K562 (cell line): ENCODE measurements around the gene MAMDC4. TPM values are rescaled to one million over a fixed set of nuclear protein-coding genes. Genes with fewer than 3 reads are reported as not detected.

ENCODE experiments used
- ADNP ChIP-seq: fragments of 200-800 bp; sonication (Bioruptor generic); IDR thresholded peaks from 2 replicates; pipeline ENCODE4 v1.6.1; 2016; ENCODE audit warnings: missing genetic modification characterization, missing compliant biosample characterization
- BMI1 ChIP-seq: fragments of 150-350 bp; IDR thresholded peaks from 2 replicates; pipeline ENCODE4 v1.6.1; 2014; ENCODE audit warnings: low read length
- CREB1 ChIP-seq, 2 experiments: sonication (generic) in 1 of 2; formaldehyde crosslinking in 1 of 2; IDR thresholded peaks; 2 replicates each; pipeline versions ENCODE4 v1.6.1 to v1.8.0; 2012 to 2022; ENCODE audit warnings: inconsistent platforms in 1 of 2, mild to moderate bottlenecking in 1 of 2, missing genetic modification reagents in 1 of 2, moderate library complexity in 1 of 2
- E2F8 ChIP-seq: fragments of 450-650 bp; IDR thresholded peaks from 2 replicates; pipeline ENCODE4 v1.7.1; 2018; ENCODE audit warnings: mild to moderate bottlenecking, low read depth; ENCODE audit not compliant: partially characterized antibody
- EGR1 ChIP-seq: fragments of 450-650 bp; conservative IDR thresholded peaks from 2 replicates; pipeline ENCODE4 v1.6.1; 2017; ENCODE audit warnings: mild to moderate bottlenecking
- ELF2 ChIP-seq: fragments of 250-450 bp; sonication (Bioruptor Pico); IDR thresholded peaks from 2 replicates; pipeline ENCODE4 v1.5.0; 2021; ENCODE audit warnings: mild to moderate bottlenecking
- ERF ChIP-seq: fragments of 450-650 bp; formaldehyde crosslinking; IDR thresholded peaks from 2 replicates; pipeline ENCODE4 v1.4.0; 2020; ENCODE audit warnings: mild to moderate bottlenecking, mixed read lengths
- FOXP4 ChIP-seq: sonication (generic); formaldehyde crosslinking; IDR thresholded peaks from 2 replicates; pipeline ENCODE4 v1.8.0; 2022; ENCODE audit warnings: mild to moderate bottlenecking, missing genetic modification reagents, borderline replicate concordance
- GTF2A2 ChIP-seq: IDR thresholded peaks from 2 replicates; pipeline ENCODE4 v1.6.1; 2016; ENCODE audit warnings: mild to moderate bottlenecking, missing genetic modification characterization, missing compliant biosample characterization
- KLF1 ChIP-seq: fragments of 450-650 bp; IDR thresholded peaks from 2 replicates; pipeline ENCODE4 v1.6.1; 2016; ENCODE audit warnings: missing genetic modification characterization, missing compliant biosample characterization
- POLR2A ChIP-seq: fragments of 450-650 bp; conservative IDR thresholded peaks from 2 replicates; pipeline ENCODE4 v1.6.1; 2016
- RBBP5 ChIP-seq: fragments of 200-600 bp; sonication (generic); IDR thresholded peaks from 2 replicates; pipeline ENCODE4 v1.6.1; 2012; ENCODE audit warnings: borderline replicate concordance, mild to moderate bottlenecking, low read length, control low read depth, inconsistent platforms; ENCODE audit not compliant: insufficient read depth, poor library complexity, severe bottlenecking
- SMARCB1 ChIP-seq: IDR thresholded peaks from 2 replicates; pipeline ENCODE4 v1.6.1; 2011; ENCODE audit warnings: improper control_type of control experiment, low read depth; ENCODE audit not compliant: insufficient read length
- SRF ChIP-seq, 2 experiments: fragments of 250-450, 450-650 bp in 1 of 2; sonication (Bioruptor Pico) in 1 of 2; sonication (generic) in 1 of 2; formaldehyde crosslinking; IDR thresholded peaks; 2 replicates each; pipeline versions ENCODE4 v1.5.0 to v1.5.1; 2020 to 2022; ENCODE audit warnings: mild to moderate bottlenecking in 1 of 2, missing genetic modification reagents in 1 of 2
- TARDBP ChIP-seq: fragments of 450-650 bp; IDR thresholded peaks from 2 replicates; pipeline ENCODE4 v1.6.1; 2016
- U2AF1 ChIP-seq: fragments of 200-400 bp; formaldehyde crosslinking; optimal IDR thresholded peaks from 2 replicates; pipeline ENCODE3; 2017; ENCODE audit warnings: mild to moderate bottlenecking, low read depth, low read length, moderate library complexity
- ZNF311 ChIP-seq: fragments of 250-450 bp; sonication (Bioruptor Pico); IDR thresholded peaks from 2 replicates; pipeline ENCODE4 v1.4.0; 2020; ENCODE audit warnings: mild to moderate bottlenecking, moderate library complexity
- ZNF592 ChIP-seq: fragments of 450-650 bp; IDR thresholded peaks from 2 replicates; pipeline ENCODE4 v1.6.1; 2017; ENCODE audit warnings: antibody characterized with exemption, mild to moderate bottlenecking
- polyA plus RNA-seq, 8 experiments: library from polyadenylated mRNA; depleted of rRNA in 4 of 8; stranded (reverse) in 5 of 8; unstranded in 3 of 8; fragments of >200 nt; fragmentation: Nextera tagmentation in 2 of 8; fragmentation: Illumina TruSeq in 1 of 8; extraction: Ambion mirVana in 2 of 8; extraction: Trizol in 1 of 8; gene quantifications; 2 replicates each; pipeline versions ENCODE4 v1.2.1 to v1.2.3, GENCODE V29; 2011 to 2014; ENCODE audit warnings: inconsistent platforms in 1 of 8, missing spikeins in 1 of 8
- total RNA-seq, 7 experiments: library from RNA; depleted of rRNA in 6 of 7; stranded (reverse); fragments of >200 nt in 6 of 7; fragmentation: Illumina TruSeq in 2 of 7; extraction: Trizol in 2 of 7; gene quantifications; 2 replicates each; pipeline versions ENCODE4 v1.2.1 to v1.2.3, GENCODE V29; 2011 to 2021; ENCODE audit warnings: low replicate concordance in 1 of 7

MAMDC4 gene
- total and polyA plus RNA-seq, 9 of the 15 experiments (the other 6 are each of a cell fraction or from before 2014, with no cell fraction given), result 0.03 to 10.8 (median 1.5) TPM

GRCh38 chr9:136886610-136887597, 34.8 kb downstream of the MAMDC4 start (continued):
- TF ChIP-seq FOXP4 (CRISPR knock-in tag) (no peak), ZNF592 (0 out of 2 replicates have a peak, but pooled peaks have one; percentile 16), U2AF1 (peak; percentile 22), RBBP5 (peak; percentile 57), POLR2A (0 out of 2 replicates have a peak, but pooled peaks have one; percentile 27), BMI1 (no peak), TARDBP (no peak; the same call in 1 of the 2 replicates), GTF2A2 (tag) (no peak), KLF1 (tag) (no peak), SRF (CRISPR knock-in tag; IDR thresholded peaks at IDR 0.05) (0 out of 4 replicates have a peak, but pooled peaks of 1 of the 2 experiments have one; percentile 21), ZNF311 (no peak), ELF2 (CRISPR knock-in tag) (peak; percentile 55; the same call in 1 of the 2 replicates), CREB1 (IDR thresholded peaks at IDR 0.05) (no peak), CREB1 (CRISPR knock-in tag; IDR thresholded peaks at IDR 0.05) (peak; percentile 22; the same call in 1 of the 2 replicates), ERF (0 out of 2 replicates have a peak, but pooled peaks have one; percentile 38), E2F8 (peak; percentile 42), SMARCB1 (peak; percentile 83), EGR1 (peak; percentile 41; the same call in 1 of the 2 replicates), ADNP (tag) (no peak)
